ENCODE results near the gene CD22.

Gene CD22

DNA sequence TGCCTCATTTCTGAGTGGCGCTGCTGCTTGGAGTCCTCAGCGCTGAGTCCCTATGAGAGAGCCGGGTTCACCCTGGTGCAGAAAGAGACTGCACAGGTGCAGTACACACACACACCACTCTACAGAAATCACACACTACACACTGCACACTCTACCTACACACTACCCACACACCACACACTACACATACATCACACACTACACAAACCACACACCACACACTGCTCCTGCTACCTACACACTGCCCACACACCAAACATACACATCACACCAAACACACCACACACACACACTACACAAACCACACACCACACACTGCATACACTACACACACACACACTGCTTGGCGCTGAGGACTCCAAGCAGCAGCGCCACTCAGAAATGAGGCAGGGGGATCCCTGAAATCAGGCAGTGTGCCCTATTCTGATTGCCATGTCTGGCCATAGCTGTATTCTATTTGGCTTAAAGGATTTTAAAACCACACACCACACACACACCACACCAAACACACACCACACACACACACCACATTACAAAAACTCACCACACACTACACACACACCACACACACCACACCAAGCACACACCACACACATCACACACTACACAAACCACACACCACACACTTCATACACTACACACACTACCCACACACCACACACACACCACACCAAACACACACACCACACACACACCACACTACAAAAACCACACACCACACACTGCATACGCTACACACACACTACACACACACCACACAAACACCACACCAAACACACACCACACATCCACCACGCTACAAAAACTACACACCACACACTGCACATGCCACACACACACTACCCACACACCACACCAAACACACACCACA lies 32.1 kb upstream of the CD22 start:
- DNase-seq = no peak

DNA sequence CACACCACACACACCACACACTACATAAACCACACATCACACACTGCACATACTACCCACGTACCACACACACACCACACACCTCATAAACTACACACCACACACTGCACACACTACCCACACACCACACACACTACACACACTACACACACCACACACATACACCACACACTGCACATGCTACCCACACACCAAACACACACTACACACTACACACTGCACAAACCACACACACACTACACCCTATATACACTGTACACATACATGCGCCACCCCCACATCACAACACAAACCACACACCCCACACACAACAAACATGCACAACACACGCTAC lies 31.5 kb upstream of the CD22 start:
- DNase-seq = no peak

GRCh38 chr19:35297922-35298321 lies 31.1 kb upstream of the CD22 start:
- DNase-seq = no peak

- no peak for DNase-seq
Measured at GRCh38 chr19:35298561-35298972, 30.4 kb upstream of the CD22 start.

DNA sequence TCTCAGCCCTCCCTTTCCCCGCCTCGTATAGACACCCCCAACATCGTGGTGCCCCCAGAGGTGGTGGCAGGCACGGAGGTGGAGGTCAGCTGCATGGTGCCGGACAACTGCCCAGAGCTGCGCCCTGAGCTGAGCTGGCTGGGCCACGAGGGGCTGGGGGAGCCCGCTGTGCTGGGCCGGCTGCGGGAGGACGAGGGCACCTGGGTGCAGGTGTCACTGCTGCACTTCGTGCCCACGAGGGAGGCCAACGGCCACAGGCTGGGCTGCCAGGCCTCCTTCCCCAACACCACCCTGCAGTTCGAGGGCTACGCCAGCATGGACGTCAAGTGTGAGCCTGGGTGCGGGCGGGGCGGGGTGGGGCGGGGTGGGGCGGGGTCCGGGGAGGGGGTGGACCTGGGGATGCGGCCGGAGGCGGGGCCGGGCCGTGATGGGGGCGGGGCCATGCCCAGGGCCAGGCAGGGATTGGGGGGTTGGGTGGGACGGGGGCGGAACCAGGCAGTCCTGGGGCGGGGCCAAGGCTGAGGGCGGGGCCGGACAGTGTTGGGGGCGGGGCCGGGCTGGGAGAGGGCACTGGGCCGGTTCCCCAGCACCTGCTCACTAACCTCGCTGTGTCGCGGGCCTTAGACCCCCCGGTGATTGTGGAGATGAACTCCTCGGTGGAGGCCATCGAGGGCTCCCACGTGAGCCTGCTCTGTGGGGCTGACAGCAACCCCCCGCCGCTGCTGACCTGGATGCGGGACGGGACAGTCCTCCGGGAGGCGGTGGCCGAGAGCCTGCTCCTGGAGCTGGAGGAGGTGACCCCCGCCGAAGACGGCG lies 29.3 kb upstream of the CD22 start:
- no peak for DNase-seq

DNA sequence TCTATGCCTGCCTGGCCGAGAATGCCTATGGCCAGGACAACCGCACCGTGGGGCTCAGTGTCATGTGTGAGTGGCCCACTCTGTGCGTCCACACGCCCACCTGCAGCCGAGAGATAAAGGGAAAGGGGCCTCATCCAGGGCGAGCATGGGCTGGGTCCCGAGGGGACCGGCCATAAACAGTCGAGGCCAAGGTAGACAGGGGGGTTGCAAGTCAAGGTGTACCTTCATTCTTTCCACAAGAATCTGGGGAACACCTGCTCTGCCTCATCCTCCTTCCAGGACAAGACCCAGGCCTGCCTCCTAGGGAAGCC lies 28.7 kb upstream of the CD22 start:
- DNase-seq = no peak

- DNase-seq = no peak
Measured at GRCh38 chr19:35301961-35302360, 27.0 kb upstream of the CD22 start.

DNA sequence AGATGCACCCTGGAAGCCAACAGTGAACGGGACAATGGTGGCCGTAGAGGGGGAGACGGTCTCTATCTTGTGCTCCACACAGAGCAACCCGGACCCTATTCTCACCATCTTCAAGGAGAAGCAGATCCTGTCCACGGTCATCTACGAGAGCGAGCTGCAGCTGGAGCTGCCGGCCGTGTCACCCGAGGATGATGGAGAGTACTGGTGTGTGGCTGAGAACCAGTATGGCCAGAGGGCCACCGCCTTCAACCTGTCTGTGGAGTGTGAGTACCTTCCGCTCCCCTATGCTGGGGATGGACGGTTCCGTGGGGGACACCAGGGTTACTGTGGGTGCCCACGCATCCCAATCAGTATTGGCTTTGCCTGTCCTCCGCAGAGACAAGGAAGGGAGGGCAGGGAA lies 26.5 kb upstream of the CD22 start:
- DNase-seq = no peak

GRCh38 chr19:35303357-35303915 lies 25.6 kb upstream of the CD22 start:
- DNase-seq = no peak

DNA sequence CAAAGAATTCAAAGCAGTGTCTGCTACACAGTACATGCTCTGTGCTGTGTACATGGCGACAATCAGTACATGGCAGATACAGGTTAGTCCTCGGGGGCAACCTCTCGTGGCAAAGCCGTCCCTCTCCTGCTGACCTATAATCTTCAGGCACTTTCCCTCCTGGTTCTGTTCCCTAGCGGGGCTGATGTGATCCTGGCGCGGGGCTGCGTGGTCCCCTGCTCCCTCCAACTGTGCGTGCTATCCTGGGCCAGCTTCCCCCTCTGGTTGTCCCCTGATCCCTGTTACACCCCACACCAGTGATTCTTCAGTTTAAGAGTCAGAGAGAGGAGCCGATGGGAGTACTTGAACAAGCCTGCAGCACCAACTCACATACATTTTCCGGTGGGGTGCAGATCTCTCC lies 25.0 kb upstream of the CD22 start:
- DNase-seq = no peak

DNA sequence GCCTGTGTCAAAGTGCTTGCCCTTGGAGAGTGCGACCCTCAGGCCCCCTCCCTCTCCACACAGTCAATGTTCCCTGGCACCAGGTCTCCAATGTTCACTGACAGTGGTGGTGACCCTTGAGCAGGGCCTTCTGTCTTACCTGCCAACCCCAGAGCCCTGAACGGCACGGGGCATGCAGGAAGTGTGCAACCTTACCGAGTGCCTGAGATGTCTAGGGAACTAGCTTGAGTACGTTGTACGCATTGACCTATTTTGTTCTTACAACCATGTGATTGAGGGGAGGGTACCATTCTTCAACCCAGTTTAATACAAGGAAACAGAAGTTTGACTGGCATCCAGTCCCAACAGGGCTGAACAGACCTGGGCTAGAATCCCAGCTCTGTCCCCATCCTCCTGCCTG lies 23.8 kb upstream of the CD22 start:
- no peak for DNase-seq

- no peak for DNase-seq
Measured at GRCh38 chr19:35306473-35307246, 22.3 kb upstream of the CD22 start.

DNA sequence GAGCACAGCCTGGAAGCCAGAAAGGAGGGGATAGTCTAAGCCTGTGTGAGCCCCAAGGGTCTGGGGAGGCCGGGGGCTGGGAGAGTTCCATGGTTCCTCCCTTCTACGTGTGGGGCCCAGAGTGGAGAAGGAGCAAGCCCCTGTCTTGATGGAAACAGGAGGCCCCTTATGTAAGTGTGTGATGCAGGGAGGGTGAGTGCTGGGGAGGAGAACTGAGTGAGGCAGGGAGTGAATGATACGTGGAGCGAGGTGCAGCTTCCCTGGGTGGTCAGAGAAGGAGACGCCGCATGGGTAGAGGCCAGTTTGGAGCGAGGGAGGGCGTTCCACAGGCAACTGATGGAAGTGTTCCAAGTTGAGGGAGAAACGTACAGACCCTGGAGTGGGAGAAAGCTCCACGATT lies 21.1 kb upstream of the CD22 start:
- DNase-seq = no peak

GRCh38 chr19:35308910-35309309 lies 20.1 kb upstream of the CD22 start:
- DNase-seq = no peak

DNA sequence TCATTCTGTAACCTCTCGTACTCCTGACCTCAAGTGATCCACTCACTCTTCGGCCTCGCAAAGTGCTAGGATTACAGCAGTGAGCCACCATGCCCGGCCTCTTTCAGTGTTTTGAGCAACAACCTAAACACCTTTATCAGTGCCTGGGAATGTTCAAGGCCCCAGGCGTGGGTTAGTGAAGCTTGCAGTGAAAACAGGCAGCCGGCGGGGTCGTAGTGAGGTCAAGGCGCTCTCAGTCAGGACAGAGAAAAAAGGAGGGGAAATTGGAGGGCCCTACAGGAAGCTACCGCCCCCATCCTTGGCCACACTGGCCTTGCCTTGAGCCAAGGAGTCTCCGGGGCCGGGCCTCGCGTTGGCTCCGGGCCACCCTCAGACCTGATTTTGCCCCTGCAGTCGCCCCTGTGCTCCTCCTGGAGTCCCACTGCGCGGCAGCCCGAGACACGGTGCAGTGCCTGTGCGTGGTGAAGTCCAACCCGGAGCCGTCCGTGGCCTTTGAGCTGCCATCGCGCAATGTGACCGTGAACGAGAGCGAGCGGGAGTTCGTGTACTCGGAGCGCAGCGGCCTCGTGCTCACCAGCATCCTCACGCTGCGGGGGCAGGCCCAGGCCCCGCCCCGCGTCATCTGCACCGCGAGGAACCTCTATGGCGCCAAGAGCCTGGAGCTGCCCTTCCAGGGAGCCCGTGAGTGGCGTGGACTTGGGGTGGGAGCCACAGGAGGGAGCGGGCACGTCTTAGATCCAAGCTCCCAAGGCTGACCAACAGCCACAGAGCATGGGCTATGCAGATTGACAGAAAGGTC lies 19.3 kb upstream of the CD22 start:
- DNase-seq = no peak

DNA sequence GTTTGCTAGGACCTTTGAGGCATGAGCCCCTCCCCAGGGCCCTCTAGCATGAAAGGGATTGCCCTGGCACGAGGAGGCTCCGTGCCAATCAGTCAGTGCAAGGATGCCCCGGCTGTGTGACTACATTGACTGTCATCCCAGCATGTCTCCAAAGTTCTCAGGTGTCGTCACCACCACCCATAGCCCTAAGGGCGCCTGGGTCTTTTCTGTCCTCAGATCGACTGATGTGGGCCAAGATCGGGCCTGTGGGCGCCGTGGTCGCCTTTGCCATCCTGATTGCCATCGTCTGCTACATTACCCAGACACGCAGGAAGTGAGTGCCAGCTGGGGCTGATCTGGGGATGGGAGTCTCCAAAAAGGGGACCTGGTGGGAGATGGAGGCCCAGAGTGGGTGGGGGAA lies 18.7 kb upstream of the CD22 start:
- DNase-seq = no peak

DNA sequence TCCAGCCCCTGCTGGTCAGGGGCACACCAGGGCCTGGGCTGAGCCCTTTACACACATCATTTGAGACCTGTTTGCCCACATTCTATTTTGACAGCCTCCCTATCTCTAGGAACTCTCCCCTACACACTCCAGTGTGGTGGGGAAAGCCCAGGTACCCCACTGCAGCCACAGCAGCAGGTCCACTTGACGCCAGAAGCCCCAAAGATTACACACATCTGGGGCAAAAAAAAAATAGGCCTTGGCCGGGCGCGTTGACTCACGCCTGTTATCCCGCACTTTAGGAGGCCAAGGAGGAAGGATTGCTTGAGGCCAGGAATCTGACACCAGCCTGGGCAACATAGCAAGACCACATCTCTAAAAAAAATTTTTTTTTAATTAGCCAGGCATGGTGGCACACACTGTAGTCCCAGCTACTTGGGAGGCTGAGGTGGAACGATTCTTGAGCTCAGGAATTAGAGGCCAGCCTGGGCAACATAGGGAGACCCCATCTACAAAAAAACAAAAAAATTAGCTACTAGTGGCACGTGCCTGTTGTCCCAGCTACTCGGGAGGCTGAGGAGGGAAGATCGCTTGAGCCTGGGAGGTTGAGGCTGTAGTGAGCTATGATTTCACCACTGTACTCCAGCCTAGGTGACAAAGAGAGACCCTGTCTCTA lies 18.0 kb upstream of the CD22 start:
- DNase-seq = no peak

- no peak for DNase-seq
Measured at GRCh38 chr19:35311901-35312665, 16.9 kb upstream of the CD22 start.

- no peak for DNase-seq
Measured at GRCh38 chr19:35313587-35313986, 15.4 kb upstream of the CD22 start.

- DNase-seq = no peak
Measured at GRCh38 chr19:35314031-35314430, 15.0 kb upstream of the CD22 start.

DNA sequence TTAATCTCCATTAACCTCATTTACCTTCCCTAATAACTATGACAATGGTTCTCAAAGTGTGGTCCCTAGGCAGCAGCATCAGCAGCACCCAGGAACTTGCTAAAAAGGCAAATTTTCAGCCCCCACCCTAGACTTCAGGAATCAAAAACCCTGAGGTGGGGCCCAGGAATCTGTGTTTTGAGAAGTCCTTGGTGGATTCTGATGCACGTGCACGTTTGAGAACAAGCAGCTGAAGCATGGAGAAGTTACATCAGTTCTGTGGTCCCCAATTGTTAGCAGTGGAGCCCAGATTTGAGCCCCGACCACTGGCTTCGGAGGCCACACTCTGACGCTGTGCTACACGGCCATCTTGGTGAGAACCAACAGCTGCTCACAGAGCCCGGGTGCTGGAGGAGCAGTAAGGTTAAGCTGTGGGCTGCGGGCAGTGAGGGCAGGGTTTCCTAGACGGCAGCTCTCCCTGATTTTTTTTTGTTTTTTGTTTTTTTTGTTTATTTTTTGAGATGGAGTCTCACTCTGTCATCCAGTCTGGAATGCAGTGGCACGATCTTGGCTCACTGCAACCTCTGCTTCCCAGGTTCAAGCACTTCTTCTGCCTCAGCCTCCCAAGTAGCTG lies 14.0 kb upstream of the CD22 start:
- no peak for DNase-seq

Measured in NK-92 treated with Interleukin-12 subunit alpha and Interleukin-12 subunit beta, amount 100 ng/mL, for 24 hours (cell line).